Colonic mucosa (tissue), 4 donors: ENCODE data around the gene ULBP2. TPM values are rescaled to one million over a fixed set of nuclear protein-coding genes. Genes with fewer than 3 reads are reported as not detected.
"Not testable (repeated sequence)": the region's sequence is repeated elsewhere in the genome, so short reads cannot be mapped to it uniquely, and the experiment has no call there.

Experiments used
- DNase-seq: peaks from one replicate; pipeline ENCODE4 v3.0.0-alpha.2; 2020
- H3K27ac ChIP-seq: fragments of 200-600 bp; one replicate; pipeline ENCODE4 v1.8.0; 2021
- H3K27me3 ChIP-seq: fragments of 200-600 bp; one replicate; pipeline ENCODE4 v1.8.0; 2021
- H3K36me3 ChIP-seq: fragments of 200-600 bp; one replicate; pipeline ENCODE4 v1.8.0; 2021
- H3K4me1 ChIP-seq: fragments of 200-600 bp; one replicate; pipeline ENCODE4 v1.8.0; 2021; ENCODE audit warnings: mild to moderate bottlenecking
- H3K4me3 ChIP-seq: fragments of 200-600 bp; one replicate; pipeline ENCODE4 v1.8.0; 2021
- H3K9ac ChIP-seq, 2 donors: one replicate each; pipeline ENCODE4 v1.7.0; 2013; ENCODE audit warnings: control low read depth in 2 of 2, low read depth in 2 of 2, low read length in 2 of 2
- H3K9me3 ChIP-seq: fragments of 200-600 bp; one replicate; pipeline ENCODE4 v1.8.0; 2021
- CTCF ChIP-seq: fragments of 200-600 bp; IDR thresholded peaks from one replicate; pipeline ENCODE4 v1.8.0; 2022; ENCODE audit warnings: antibody characterized with exemption, mild to moderate bottlenecking
- intact Hi-C: fragments of 100-400 bp; cut with DNase I; formaldehyde crosslinking; loops from one replicate; pipeline ENCODE4 v1.14.1; 2022
- total RNA-seq, 2 donors: library from RNA; stranded (reverse); fragmentation: NEBNext Ultra II Directional in 1 of 2; extraction: Animal tissue kit (Norgen Biotek cat#: 25700) in 1 of 2; gene quantifications; one replicate each; pipeline ENCODE4 v1.2.1, GENCODE V29; 2021
- donor health status: healthy.
- donor health status: DM: no; HTN: no; CAD: no.
- donor health status: DM: no; HTN: no; CAD: no.

The ULBP2 gene
- total RNA-seq, 2 donors from 2014 or later = 0.19 to 0.47 TPM

GRCh38 chr6:149939909-149940671 is 1.7 kb upstream of the ULBP2 start:
- no peaks in the 10 kb centered on the region for H3K9me3 ChIP-seq
- peaks cover 9% of the 10 kb centered on the region for H3K4me1 ChIP-seq
- TF ChIP-seq CTCF = no peak
- H3K27me3 ChIP-seq = peaks cover 44% of the 10 kb centered on the region
- no peak overlapping the region for H3K4me3 ChIP-seq
- H3K36me3 ChIP-seq = no peaks in the 10 kb centered on the region
- no peak overlapping the region for H3K27ac ChIP-seq
- H3K9ac ChIP-seq = no peak overlapping the region
- intact Hi-C loops = no loop called here
- no peak for DNase-seq

- Histone ChIP-seq H3K9ac (no peak overlapping the region), H3K4me3 (no peak overlapping the region), H3K27ac (no peak overlapping the region), H3K27me3 (peaks cover 44% of the 10 kb centered on the region), H3K4me1 (peaks cover 9% of the 10 kb centered on the region), H3K36me3 (no peaks in the 10 kb centered on the region), H3K9me3 (no peaks in the 10 kb centered on the region)
- DNase-seq = no peak
- intact Hi-C loops = no loop called here
- TF ChIP-seq CTCF = no peak
Observed at GRCh38 chr6:149940672-149940982, 1.2 kb upstream of the ULBP2 start.

GRCh38 chr6:149942461-149942829 is 631 bp downstream of the ULBP2 start:
- no peak overlapping the region for H3K9ac ChIP-seq

GRCh38 chr6:149943321-149943720 is 1.5 kb downstream of the ULBP2 start:
- H3K4me1 ChIP-seq, intact Hi-C loops, H3K9me3 ChIP-seq, H3K9ac ChIP-seq, H3K36me3 ChIP-seq, H3K4me3 ChIP-seq, H3K27ac ChIP-seq, DNase-seq: not testable (repeated sequence)
- H3K27me3 ChIP-seq = peaks cover 34% of the 10 kb centered on the region

More at GRCh38 chr6:149942461-149942829, 631 bp downstream of the ULBP2 start:
- Histone ChIP-seq H3K4me1 (peaks cover 9% of the 10 kb centered on the region), H3K27me3 (peaks cover 40% of the 10 kb centered on the region), H3K4me3 (peak overlapping the region; percentile 51), H3K27ac (no peak overlapping the region), H3K36me3 (no peaks in the 10 kb centered on the region), H3K9me3 (no peaks in the 10 kb centered on the region)
- TF ChIP-seq CTCF = no peak
- no peak for DNase-seq
- intact Hi-C loops = no loop called here

- H3K36me3 ChIP-seq, H3K9ac ChIP-seq, H3K4me3 ChIP-seq, H3K9me3 ChIP-seq, H3K4me1 ChIP-seq, H3K27ac ChIP-seq, intact Hi-C loops: not testable (repeated sequence)
- DNase-seq = peak; percentile 3
- H3K27me3 ChIP-seq = peaks cover 14% of the 10 kb centered on the region
Observed at GRCh38 chr6:149945276-149945675, 3.5 kb downstream of the ULBP2 start.

GRCh38 chr6:149946631-149947030 is 4.8 kb downstream of the ULBP2 start:
- H3K27me3 ChIP-seq, H3K9me3 ChIP-seq, H3K9ac ChIP-seq, H3K4me3 ChIP-seq, H3K27ac ChIP-seq, DNase-seq, H3K36me3 ChIP-seq, intact Hi-C loops, H3K4me1 ChIP-seq: not testable (repeated sequence)

- H3K4me1 ChIP-seq, H3K36me3 ChIP-seq, H3K4me3 ChIP-seq, H3K9me3 ChIP-seq, H3K27me3 ChIP-seq, H3K27ac ChIP-seq, DNase-seq, H3K9ac ChIP-seq, intact Hi-C loops: not testable (repeated sequence)
Observed at GRCh38 chr6:149947533-149947932, 5.7 kb downstream of the ULBP2 start.
